Neutrophil (primary cell): ENCODE measurements around the gene WLS.

ENCODE experiments used
- H3K27ac ChIP-seq: fragments of 200-600 bp; sonication (generic); 2 replicates; pipeline ENCODE4 v1.5.1; 2016; ENCODE audit warnings: mild to moderate bottlenecking, moderate library complexity
- H3K27me3 ChIP-seq: fragments of 200-600 bp; sonication (generic); 2 replicates; pipeline ENCODE4 v1.6.0; 2016; ENCODE audit warnings: mild to moderate bottlenecking
- H3K36me3 ChIP-seq: fragments of 200-600 bp; sonication (generic); 2 replicates; pipeline ENCODE4 v1.5.1; 2017
- H3K4me1 ChIP-seq, 2 experiments: fragments of 200-600 bp in 1 of 2; sonication (generic) in 1 of 2; 1 replicate in 1 of 2; 2 replicates in 1 of 2; pipeline versions ENCODE4 v1.5.1 to v1.6.1; 2013 to 2016; ENCODE audit warnings: low read depth in 1 of 2, low read length in 1 of 2, mild to moderate bottlenecking in 1 of 2, moderate library complexity in 1 of 2; ENCODE audit not compliant: control insufficient read depth in 1 of 2, insufficient read depth in 1 of 2
- H3K4me3 ChIP-seq, 2 experiments: fragments of 200-600 bp in 1 of 2; sonication (generic) in 1 of 2; 1 replicate in 1 of 2; 2 replicates in 1 of 2; pipeline ENCODE4 v1.5.1; 2013 to 2016; ENCODE audit warnings: low read depth in 1 of 2, low read length in 1 of 2, mild to moderate bottlenecking in 1 of 2, moderate library complexity in 1 of 2
- H3K9me3 ChIP-seq: fragments of 200-600 bp; sonication (generic); 2 replicates; pipeline ENCODE4 v1.5.1; 2016
- TF ChIP-seq, protein P1 (sequence below): fragments of 200-600 bp; sonication (generic); IDR thresholded peaks from 2 replicates; pipeline ENCODE4 v1.5.1; 2016; ENCODE audit warnings: antibody characterized with exemption

The WLS gene

GRCh38 chr1:68227598-68227997 lies 4.7 kb downstream of the WLS start:
- TF ChIP-seq, protein P1, sequence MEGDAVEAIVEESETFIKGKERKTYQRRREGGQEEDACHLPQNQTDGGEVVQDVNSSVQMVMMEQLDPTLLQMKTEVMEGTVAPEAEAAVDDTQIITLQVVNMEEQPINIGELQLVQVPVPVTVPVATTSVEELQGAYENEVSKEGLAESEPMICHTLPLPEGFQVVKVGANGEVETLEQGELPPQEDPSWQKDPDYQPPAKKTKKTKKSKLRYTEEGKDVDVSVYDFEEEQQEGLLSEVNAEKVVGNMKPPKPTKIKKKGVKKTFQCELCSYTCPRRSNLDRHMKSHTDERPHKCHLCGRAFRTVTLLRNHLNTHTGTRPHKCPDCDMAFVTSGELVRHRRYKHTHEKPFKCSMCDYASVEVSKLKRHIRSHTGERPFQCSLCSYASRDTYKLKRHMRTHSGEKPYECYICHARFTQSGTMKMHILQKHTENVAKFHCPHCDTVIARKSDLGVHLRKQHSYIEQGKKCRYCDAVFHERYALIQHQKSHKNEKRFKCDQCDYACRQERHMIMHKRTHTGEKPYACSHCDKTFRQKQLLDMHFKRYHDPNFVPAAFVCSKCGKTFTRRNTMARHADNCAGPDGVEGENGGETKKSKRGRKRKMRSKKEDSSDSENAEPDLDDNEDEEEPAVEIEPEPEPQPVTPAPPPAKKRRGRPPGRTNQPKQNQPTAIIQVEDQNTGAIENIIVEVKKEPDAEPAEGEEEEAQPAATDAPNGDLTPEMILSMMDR = no peak
- H3K27me3 ChIP-seq = peaks cover 23% of the 10 kb centered on the region
- H3K27ac ChIP-seq = no peak overlapping the region
- no peaks in the 10 kb centered on the region for H3K9me3 ChIP-seq
- H3K4me1 ChIP-seq = peaks cover 26 to 29% of the 10 kb centered on the region in 2 experiments
- H3K36me3 ChIP-seq = no peaks in the 10 kb centered on the region
- no peak overlapping the region for H3K4me3 ChIP-seq

DNA sequence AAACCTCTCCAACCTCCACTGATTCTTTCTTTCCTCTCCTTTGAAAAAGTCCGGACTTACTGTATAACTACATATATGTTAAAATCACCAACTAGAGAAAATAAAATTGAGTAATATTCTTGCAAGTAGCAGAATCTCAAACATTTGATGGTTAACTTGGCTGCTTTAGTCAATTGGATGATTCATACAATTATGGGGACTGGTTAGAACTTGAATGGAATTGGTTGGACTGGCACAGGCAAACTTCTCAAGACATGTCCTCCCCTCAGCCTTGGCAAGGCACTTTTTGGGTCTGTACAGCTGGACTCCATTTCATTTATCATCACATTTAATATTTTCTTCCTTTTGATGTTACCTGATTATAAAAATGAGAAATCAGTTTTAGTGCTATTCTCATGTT lies 6.5 kb downstream of the WLS start:
- H3K36me3 ChIP-seq = no peaks in the 10 kb centered on the region
- no peak overlapping the region for H3K4me3 ChIP-seq
- no peak overlapping the region for H3K27ac ChIP-seq
- peaks cover 19% of the 10 kb centered on the region in 2 experiments for H3K4me1 ChIP-seq
- H3K27me3 ChIP-seq = peaks cover 4% of the 10 kb centered on the region
- H3K9me3 ChIP-seq = no peaks in the 10 kb centered on the region
- TF ChIP-seq, protein P1 = no peak

GRCh38 chr1:68223687-68224086 lies 8.6 kb downstream of the WLS start:
- no peaks in the 10 kb centered on the region for H3K36me3 ChIP-seq
- H3K4me3 ChIP-seq = no peak overlapping the region
- no peaks in the 10 kb centered on the region for H3K9me3 ChIP-seq
- H3K27ac ChIP-seq = no peak overlapping the region
- TF ChIP-seq, protein P1 = no peak
- H3K27me3 ChIP-seq = no peaks in the 10 kb centered on the region
- no peaks in the 10 kb centered on the region for H3K4me1 ChIP-seq

GRCh38 chr1:68221980-68222373 lies 10.3 kb downstream of the WLS start:
- TF ChIP-seq, protein P1 = no peak
- Histone ChIP-seq H3K4me3 (no peak overlapping the region), H3K9me3 (no peaks in the 10 kb centered on the region), H3K36me3 (no peaks in the 10 kb centered on the region), H3K4me1 (no peaks in the 10 kb centered on the region), H3K27ac (no peak overlapping the region), H3K27me3 (no peaks in the 10 kb centered on the region)

DNA sequence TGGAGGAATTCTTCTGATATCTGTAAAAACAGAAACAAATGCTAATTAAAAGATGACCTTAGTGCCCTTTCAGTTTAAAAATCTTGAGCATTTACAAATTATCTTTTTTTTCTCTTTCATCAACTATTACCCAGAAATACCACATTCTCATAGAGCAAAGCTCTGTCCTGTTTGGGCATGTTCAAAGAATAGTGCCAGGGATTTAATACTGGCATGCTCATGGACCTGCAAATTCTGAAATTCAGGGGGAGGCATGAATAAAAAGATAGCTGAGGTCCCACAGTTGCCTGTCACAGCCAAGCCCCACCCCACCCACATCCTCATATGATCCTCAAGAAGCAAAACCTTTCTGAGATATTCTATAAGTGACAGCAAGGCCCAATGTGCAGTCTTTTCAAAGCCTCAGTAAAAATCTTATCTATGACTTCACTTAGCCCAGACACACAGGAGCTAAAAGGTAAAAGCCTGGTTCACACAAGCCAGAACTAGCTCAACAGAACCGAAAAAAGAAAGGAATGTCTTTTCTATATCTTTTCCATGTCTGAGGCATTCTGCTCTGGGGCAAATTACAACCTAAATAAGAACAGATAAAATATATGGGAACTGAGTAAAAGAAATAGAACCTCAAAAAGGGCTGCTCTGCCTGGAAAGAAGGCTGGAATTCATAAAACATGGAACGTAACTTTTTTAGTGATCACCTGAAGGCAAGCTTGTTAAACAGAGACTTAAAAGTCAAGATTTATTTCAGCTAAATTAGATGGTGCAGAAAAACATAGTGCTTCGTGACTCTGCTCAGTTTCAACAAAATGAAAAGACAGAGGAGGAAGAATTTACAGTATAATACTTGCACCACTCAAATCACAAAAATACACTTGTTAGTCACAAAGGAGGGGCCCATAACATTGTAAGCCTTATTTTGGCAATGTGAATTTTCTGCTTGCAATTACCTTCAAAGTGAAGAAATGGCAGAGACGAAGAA lies 11.0 kb downstream of the WLS start:
- Histone ChIP-seq H3K4me3 (no peak overlapping the region), H3K27me3 (no peaks in the 10 kb centered on the region), H3K4me1 (no peaks in the 10 kb centered on the region), H3K27ac (no peak overlapping the region), H3K9me3 (no peaks in the 10 kb centered on the region), H3K36me3 (no peaks in the 10 kb centered on the region)
- TF ChIP-seq, protein P1 = no peak
